ENCODE data around the gene THTPA.
A peak's percentile ranks its signal among the peaks of the same experiment; 100 is the strongest.

Gene THTPA, protein sequence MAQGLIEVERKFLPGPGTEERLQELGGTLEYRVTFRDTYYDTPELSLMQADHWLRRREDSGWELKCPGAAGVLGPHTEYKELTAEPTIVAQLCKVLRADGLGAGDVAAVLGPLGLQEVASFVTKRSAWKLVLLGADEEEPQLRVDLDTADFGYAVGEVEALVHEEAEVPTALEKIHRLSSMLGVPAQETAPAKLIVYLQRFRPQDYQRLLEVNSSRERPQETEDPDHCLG

DNA sequence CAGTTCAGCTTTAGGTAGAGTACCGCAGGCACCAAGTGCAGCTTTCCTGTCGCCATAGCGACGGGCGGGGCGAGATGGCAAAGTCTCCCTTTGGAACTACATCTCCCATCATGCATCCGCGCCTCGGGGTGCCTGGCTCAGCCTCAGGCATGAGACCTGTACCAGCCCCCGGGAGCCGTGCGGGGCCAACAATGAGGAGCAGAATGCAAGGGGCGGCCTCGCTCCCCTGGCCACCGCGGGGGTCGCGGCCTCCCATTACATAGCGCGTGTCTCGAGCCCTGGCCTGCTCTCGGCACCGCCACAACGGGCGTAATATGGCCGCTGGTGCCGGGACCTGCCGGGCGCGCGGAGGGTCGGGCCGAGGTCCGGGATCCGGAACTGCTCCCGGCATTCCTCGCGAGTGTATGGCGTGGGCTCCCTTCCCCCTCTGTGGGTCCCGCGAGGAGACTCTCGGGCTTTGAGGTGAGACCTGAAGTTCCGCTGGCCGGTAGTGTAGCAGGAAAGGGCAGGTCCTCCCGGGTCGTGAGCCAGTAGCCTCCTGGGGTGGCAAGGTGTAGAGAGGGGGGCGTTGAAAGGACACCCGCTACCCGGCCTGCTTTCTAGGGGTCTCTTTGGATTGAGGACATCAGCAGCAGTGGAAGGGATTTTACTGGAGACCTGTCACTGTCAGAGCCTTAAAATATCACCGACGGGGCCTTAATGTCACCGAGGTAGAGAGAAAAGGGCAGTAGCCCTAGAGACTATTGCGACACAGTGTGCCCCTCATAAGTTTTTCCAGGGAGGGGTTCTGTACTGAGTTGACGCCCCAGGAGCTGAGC, at the start of gene THTPA:
TSS of gene THTPA (plus strand) at position 390 of the 818 bp plus-strand sequence. CDS start 487 bp downstream, outside the sequence.
- DNase-seq (ENCODE audit: low spot score), result peak; percentile 96

DNA sequence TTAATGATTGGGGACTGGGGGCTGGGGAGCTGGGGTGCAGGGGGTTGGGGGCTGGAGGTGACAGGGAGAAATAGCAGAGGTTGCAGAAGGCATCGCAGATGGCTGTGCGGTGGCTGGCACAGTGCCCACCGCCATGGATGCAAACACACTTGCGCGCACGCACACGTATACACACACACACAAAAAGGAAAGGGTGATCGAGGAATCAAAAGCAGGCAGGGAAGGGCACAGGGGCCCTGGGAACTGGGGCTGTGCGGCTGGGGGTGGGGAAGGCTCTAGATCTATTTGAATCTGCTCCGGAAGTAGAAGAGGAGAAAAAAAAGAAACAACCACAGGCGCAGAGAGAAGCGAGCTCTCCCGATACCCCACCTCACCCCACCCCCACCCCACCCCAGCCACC, 43.9 kb upstream of the THTPA start:
- DNase-seq (ENCODE audit: low spot score), result no peak

DNA sequence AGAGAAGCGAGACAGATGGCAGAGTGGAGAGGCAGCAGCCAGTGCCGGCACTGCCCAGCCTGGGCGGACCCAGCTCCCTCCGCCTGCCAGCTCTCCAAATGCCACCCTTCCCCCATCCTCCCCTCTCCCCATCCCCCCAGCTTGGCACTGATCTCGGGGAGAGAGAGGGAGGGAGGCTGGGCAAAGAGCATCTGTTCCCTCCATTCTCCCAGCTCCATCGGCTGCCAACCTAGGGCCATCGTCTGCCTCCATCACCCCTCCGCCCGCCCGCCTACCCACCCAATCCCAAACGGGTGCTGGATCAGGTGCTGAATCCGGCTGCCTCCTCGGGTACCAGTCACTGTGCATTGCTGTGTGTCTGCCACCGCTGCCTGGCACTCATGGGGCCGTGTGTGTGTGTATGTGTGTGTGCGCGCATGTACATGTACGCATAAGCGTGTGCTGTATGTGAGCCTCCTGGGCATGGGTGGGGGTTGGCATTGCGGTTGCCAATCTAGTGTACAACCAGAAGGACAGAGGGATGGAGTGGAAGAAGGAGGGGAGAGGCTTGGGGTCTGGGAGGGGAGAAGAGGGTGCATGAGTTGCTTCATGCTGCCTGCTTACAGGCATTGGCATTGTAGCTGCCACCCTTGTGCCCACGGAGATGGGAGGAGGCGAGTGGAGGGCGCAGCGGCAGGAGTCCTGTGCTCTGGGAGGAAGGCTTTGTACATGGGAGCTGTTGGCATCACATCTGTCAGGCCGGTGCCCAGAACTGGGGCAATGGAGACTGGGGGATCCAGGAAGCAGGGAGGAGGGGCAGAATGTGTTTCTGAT, 42.9 kb upstream of the THTPA start:
- no peak for DNase-seq (ENCODE audit: low spot score)

DNA sequence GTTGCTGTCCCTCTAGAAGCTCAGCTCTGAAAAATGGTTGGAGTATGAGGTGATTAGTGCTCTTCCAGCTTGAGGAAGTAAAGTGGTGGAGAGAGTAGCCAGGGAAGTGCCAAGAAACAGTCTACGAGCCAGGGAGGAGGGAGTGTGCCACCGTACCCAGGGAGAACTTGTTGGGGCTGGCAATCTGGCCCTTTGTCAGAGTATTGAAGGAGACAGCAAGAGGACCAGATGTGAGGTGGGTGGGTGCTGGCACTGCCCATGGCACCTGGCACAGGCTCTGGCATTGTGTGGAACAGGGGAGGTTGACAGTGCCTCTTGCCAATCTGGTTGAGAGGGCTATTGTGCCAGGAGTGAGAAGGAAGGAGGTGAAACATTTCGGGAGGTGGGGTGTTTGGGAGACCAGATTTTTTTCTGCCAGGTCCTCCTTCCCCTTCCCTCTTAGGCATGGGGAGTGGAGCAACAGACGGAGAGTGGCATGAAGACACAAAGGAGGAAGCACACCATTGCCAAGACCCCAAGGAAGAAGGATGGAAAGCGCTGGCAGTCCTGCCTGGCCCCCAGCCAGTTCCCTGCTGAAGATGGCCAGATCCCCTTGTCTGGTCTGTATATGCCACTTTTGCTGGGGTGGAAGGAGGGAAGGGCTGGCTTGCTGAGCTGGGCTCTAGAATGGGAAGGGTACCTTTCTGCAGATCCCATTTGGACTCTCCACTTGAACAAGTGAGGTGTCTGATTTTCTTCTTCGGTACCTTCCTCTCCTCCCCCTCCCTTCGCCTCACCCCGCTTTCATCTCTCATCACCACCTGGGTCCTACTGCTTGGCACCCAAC, 42.0 kb upstream of the THTPA start:
- DNase-seq (ENCODE audit: low spot score), result no peak

DNA sequence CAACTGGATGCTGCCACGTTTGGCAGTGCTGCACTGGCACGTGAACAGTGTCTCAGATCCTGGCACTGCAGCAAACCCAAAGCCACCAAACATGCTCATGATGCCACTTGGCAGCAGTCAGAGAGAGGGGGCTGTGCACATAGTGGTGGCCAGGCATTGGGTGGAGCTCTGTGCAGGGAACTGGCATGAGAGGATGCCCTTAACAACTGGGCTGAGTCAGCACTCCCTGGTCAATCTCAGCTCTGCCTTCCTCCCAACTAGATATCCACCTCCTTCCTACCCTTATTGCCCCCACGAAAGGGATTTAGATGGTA, 41.5 kb upstream of the THTPA start:
- DNase-seq (ENCODE audit: low spot score), result no peak

DNA sequence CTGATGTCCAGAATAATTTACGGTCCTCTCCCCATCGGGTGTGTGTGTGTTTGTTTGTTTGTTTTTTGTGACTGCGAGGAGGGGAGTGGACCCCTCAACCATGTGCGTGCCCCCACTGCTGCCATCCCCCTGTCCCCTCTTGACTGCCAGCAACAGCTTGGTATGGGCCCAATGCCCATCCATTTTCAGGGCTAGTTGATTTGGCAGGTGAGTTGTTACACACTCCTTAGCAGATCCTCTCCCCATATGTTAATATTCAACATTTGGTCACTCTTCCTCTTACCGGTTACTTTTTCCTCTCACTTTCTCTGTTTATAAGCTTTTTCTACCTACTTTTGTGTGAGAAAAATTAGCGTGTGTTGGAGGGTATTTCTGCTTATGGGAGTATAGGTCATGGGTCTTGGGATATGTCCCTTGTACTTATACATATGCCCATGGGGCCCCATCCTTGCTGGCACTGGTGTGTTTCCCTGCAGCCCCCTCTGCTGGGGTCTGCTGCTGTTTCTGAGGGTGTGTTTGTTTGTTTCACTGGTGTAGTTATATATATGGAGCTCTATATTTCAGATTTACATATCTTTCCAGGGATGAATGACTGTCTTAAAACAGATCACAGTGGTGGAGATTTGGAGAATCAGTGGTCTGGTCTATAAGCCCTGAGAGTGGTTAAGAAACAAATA, 38.3 kb upstream of the THTPA start:
- DNase-seq (ENCODE audit: low spot score), result no peak

DNA sequence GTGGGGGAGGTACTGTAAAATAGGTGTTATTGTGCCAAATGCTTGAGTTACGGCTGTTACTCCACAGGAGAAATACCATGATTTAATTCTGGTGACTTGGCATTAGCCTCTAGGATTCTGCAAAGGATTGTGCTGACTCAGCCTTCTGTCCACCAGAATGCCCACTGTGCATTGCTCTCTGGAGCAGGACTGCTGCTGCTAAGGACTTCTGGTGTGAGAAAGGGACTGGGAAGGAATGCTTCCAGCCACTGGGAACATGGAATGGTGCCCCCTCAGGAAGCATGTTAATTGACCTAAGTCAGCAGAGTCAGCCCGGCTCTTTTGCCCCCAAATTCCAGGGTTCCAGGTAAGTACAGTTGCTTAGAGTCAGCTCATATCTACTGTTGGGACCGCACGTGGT, 37.4 kb upstream of the THTPA start:
- DNase-seq (ENCODE audit: low spot score), result no peak

DNA sequence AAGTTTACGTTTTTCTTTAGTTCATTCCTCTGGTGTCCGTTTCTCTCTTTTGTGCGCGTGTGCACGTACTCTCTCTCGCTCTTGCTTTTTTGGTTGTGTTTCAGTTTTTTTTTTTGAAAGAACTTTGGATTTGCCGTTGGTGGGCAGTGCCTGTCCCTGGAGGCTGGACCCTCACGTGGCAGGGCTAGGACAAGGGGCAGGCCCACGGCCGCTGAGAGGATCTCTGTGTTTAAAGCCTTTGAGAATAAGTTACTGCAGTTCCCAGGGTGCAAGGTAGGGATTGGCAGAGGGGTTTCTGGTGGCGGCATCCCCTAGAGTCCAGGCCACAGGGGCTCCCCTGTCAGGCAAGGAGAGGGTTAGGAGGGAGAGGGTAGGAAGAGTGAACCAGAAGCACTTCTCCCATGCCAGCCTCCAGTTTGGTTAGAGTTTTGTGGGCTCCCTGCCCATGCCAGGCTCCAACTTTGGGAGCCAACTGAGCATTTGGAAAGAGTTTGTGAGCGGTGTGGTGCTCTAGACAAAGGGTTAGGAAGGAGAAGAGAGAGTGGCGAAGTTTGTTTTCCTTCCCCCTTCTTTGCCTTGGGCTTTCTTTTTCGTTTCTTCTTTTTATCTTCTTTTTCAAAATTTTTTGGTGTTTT, 35.1 kb upstream of the THTPA start:
- no peak for DNase-seq (ENCODE audit: low spot score)

DNA sequence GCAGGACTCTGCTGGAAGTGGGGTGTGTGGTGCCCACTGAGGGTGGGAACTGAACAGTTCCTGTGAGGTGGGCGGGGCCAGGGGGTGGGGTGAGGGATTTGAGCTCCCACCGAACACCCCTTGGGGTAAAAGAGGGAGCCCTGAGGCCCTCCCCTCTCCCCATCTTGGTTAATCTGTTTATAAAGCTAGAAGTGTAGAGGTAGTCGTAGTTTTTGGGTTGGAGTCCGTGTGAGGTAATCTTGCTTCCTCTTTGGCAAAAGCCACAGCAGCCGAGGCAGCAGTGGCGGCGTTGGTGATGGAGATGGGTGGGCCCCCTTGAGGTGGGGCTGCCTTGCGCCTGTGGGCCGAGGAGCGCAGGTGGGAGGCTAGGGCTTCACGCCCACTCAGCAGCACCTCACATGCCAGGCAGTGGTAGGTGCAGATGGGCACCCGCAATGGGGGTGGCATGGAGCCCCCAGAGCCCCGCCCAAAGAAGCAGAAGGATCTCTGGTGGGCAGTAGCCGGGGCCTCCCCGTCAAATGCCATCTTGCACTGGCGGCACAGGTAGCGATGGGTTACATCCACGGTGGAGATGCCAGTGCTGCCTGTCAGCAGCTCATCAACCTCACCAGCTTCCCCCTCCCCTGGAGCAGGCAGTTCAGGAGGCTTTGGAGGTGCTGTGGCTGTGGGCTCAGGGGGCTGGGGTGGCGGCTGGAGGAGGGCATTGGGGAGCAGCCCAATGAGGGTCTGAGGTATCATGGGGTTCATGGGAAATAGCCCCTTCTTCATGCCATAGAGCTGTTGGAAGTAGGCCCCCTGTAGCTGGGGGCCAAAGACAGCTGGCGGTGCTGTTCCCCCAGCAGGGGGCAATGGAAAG, 34.1 kb upstream of the THTPA start:
- no peak for DNase-seq (ENCODE audit: low spot score)

DNA sequence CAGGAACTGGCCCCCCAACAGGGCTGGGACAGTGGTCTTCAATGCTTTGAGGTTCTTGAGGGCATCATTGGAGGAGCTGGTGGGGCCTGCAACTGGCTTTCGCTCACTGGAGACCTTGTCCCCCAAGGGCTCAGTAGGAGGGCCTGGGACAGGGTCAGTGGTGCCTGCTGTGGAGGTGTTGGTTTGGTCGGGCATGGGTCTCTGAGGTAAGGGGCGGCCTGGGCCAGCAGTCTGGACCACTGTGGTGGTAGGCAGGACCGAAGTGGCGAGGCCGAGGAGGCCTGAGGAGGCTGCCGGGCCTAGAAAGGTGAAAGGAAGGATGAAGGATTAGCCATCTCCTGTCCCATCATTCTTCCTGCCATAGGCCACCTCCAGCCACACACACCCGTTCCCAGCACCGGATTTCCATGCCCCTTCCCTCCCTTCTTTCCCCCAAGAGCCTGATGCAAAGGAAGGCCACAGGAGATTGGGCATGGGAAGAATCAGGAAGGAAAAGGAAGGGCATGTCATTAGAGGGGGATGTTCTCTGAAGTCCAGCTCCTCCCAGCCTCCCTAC, 33.4 kb upstream of the THTPA start:
- no peak for DNase-seq (ENCODE audit: low spot score)

DNA sequence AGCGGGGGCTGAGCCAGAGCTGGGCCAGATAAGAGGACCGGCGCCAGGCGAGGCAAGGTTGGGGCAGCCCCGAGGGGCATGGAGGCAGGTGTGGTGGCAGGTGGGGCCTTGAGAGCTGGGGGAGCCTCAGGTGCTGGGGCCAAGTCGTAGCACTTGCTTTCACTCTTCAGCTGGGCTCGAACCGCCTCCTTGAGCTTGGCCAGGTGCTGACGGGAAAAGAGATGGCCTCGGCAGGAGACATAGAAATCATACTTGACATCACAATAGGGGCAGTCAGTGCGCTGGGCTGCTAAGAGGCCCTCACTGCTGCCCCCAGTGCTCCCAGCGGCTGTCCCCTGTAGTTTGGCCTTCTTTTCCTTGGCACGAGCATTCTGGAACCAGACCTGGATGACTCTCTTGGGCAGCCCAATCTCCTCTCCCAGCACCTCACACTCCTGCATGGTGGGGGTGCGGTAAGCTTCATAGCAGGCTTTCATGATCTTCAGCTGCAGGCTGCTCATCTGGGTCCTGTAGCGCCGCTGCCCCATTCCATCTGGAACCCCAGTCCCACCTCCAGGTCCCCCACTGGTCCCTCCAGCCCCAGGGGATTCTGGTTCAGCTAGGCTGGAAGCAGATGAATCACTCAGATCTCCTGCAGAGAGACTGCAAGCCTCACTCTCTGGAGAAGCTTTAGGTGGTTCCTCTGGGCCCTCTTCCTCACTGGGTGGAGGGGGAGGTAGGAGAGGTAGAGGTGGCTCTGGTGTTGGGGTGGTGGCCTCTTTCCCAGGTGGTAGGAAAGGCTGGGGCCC, 32.6 kb upstream of the THTPA start:
- DNase-seq (ENCODE audit: low spot score), result no peak

DNA sequence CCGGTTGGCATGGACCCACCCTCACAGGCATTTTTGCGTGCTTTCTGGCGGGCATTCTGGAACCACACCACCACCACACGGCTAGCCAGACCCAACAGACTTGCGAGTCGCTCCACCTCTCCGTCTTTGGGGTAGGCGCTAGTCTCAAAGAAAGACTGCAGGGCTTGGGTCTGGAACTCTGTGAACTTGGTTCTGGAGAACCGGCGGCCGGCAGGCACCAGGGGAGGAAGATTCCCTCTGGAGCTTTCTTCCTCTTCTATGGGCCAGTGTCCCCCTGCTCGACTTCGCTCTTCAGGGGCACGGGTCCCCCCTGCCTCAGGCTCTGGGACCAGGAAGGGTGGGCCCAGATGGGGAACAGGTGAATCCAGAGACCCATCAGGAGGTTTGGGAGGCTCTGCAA, 31.1 kb upstream of the THTPA start:
- no peak for DNase-seq (ENCODE audit: low spot score)

DNA sequence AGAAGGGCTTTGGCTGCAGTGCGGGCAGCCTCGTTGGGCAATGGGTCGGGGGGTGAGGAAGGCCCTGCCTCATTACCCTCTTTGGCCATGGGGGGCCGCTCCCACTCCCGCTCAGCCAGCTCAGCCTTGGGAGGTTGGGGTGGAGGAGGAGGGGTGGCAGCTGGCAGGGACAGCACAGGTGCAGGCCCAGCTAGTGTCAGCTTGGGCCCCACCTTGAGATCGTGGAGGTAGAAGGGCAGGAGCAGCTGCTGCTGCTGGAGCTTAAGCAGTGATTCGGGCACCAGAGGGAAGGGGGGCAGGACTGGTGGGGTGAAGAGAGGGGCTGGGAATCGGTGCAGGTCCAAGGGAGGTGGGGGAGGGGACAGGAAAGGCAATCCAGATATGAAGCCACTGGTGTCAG, 30.5 kb upstream of the THTPA start:
- DNase-seq (ENCODE audit: low spot score), result no peak

DNA sequence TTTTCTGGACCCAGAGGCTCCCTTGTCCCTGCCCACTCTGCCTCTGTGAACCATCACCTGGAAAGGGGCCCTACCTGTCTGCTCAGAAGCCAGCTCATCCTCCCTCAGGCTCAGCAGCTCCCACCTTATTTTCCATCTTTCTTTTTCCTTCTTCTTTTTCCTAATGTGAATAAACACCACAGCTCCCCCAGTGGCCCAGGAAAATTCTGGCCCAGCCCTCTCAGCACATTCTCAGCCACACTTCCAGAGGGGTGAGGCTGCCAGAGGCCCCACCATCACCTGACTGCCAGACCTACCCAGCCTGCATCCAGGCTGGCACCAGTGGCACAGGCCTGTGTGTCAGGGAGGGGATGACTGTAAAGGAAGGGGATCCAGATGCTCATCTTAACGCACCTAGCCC, 27.5 kb upstream of the THTPA start:
- no peak for DNase-seq (ENCODE audit: low spot score)

DNA sequence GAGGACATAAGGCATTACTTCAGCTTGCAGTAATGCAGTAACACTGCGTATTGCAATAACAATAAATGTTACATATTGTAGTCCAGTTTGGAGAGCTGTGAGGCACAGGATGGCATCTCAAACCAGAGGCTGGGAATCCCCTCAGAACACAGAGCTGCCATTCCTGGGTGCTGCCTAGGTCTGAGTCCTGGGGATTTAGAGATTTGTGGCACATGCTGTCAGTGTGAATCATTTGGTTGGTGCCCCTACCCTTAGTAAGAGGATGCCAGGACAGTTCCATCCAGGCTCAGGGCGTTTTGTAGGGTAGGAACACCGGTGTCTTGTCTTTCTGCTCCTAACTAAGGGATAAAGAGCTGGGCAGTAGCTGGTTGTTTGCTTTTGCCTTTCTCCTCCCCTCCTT, 27.1 kb upstream of the THTPA start:
- no peak for DNase-seq (ENCODE audit: low spot score)

DNA sequence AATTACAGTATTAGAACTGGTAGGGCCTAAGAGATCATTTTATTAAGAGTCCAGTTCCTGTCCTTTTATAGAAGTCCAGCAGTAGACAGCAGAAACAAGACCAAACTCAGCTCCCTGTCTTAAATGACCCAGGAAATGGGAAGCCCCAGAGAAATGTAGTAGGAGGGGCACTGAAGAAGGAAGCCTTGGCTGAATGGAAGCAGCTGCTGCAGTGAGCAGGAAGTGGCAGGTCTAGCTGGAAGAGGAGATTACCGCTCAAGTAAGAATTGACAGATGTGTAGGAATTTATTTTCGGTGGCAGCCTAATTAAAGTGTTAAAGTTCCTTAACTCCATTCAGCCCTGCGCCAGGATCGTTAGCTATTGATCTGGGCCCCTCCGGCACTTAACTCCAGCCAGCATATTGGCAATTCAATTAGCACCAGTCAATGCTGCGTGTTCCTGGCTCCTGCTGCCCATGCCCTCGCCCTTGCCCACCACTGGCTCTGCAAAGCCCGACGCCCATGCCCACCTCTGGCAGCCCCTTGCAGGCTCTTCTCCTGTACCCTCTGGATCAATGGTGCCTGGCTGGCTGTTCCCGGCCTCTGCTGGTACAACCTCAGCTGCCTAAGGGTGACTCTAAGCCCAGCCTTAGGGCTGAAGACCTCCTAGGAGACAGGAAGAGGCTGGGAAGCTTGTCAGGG, 25.6 kb upstream of the THTPA start:
- DNase-seq (ENCODE audit: low spot score), result no peak

DNA sequence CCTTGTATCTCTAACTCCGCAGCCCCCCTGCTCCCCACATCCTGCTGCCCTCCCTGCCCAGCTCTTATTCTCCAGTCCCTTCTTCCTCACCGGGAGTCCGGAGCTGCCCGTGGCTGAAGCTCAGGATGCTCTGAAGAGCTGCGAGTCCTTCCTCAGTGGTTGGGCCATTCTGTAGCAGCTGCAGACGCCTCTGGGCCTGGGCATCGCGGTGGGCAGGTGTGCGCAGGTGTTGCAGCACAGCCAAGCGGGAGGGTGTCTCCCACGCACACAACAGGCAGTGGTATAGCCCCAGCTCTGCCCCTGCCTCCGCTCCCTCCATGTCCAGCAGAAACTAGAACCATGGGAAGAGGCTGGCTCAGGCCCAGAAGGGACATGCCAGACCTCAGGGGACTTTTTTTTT, 24.7 kb upstream of the THTPA start:
- DNase-seq (ENCODE audit: low spot score), result no peak

DNA sequence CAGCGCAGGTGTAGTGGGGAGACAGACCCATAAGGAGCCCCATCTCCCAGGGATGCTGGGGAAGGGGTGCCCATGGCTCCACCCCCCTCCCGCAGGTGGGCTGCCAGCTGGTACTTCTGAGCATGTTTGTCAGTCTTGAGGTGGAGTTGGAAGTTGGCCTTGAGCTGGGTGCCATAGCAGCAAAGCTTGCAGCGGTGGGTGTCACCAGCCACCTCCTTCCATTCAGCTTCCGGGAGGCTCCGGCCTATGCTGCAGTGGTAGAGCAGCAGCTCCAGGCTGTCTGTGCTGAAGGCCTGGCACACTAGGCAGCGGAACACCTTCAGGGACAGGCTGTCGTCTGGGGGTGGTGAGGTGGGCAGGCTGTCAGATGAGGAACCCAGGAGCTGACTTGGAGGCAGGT, 23.4 kb upstream of the THTPA start:
- no peak for DNase-seq (ENCODE audit: low spot score)
